HepG2 (cell line): ENCODE results near the gene JADE3.

Experiments
- DPF2 ChIP-seq: sonication (generic); formaldehyde crosslinking; IDR thresholded peaks from 2 replicates; pipeline ENCODE4 v1.4.0; 2020; ENCODE audit warnings: mild to moderate bottlenecking, low read depth, missing genetic modification reagents, borderline replicate concordance
- NFRKB ChIP-seq: fragments of 450-650 bp; IDR thresholded peaks from 2 replicates; pipeline ENCODE4 v1.6.1; 2017
- PHF8 ChIP-seq: sonication (generic); formaldehyde crosslinking; IDR thresholded peaks from 2 replicates; pipeline ENCODE4 v1.5.0; 2020; ENCODE audit warnings: missing genetic modification reagents
- U2AF2 ChIP-seq: fragments of 200-400 bp; formaldehyde crosslinking; IDR thresholded peaks from 2 replicates; pipeline ENCODE4 v1.6.1; 2017; ENCODE audit warnings: low read depth, mild to moderate bottlenecking, low read length
- ZFP91 ChIP-seq: sonication (generic); formaldehyde crosslinking; IDR thresholded peaks from 2 replicates; pipeline ENCODE4 v1.9.0; 2022; ENCODE audit warnings: missing genetic modification reagents, mild to moderate bottlenecking, borderline replicate concordance
- ZNF138 ChIP-seq: sonication (generic); formaldehyde crosslinking; IDR thresholded peaks from 2 replicates; pipeline ENCODE4 v1.5.0; 2020; ENCODE audit warnings: mild to moderate bottlenecking, low read depth, missing genetic modification reagents
- ZSCAN9 ChIP-seq: IDR thresholded peaks from 2 replicates; pipeline ENCODE4 v1.6.1; 2016; ENCODE audit warnings: borderline replicate concordance
- TF ChIP-seq, protein P1 (sequence below): sonication (generic); formaldehyde crosslinking; IDR thresholded peaks from 2 replicates; pipeline ENCODE4 v1.5.0; 2020; ENCODE audit warnings: mild to moderate bottlenecking, missing genetic modification reagents, moderate library complexity

GRCh38 chrX:47093860-47094259 is 181.6 kb downstream of the JADE3 start:
- no peak for TF ChIP-seq PHF8 (CRISPR knock-in tag)
- no peak for TF ChIP-seq ZFP91 (CRISPR knock-in tag)
- no peak for TF ChIP-seq ZSCAN9 (CRISPR knock-in tag)
- TF ChIP-seq, protein P1, sequence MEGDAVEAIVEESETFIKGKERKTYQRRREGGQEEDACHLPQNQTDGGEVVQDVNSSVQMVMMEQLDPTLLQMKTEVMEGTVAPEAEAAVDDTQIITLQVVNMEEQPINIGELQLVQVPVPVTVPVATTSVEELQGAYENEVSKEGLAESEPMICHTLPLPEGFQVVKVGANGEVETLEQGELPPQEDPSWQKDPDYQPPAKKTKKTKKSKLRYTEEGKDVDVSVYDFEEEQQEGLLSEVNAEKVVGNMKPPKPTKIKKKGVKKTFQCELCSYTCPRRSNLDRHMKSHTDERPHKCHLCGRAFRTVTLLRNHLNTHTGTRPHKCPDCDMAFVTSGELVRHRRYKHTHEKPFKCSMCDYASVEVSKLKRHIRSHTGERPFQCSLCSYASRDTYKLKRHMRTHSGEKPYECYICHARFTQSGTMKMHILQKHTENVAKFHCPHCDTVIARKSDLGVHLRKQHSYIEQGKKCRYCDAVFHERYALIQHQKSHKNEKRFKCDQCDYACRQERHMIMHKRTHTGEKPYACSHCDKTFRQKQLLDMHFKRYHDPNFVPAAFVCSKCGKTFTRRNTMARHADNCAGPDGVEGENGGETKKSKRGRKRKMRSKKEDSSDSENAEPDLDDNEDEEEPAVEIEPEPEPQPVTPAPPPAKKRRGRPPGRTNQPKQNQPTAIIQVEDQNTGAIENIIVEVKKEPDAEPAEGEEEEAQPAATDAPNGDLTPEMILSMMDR: no peak
- TF ChIP-seq ZNF138 (CRISPR knock-in tag): no peak
- TF ChIP-seq DPF2: no peak
- no peak for TF ChIP-seq U2AF2
- no peak for TF ChIP-seq NFRKB
